A673 (cell line): Measurements from ENCODE around the gene DCP1B. TPM values are rescaled to one million over a fixed set of nuclear protein-coding genes. Genes with fewer than 3 reads are reported as not detected.

Experiments
- BruUV-seq: library from RNA; stranded (reverse); fragments of 400-500 nt; replicated peaks from 2 replicates; lab custom pipeline; 2021; lab: Mats Ljungman, UMichigan
- CTCF ChIA-PET: fragments of 300-600 bp; sonication (Branson Sonifier 250); formaldehyde crosslinking; loops from one replicate; lab custom pipeline; 2022; ENCODE audit warnings: antibody characterized with exemption; lab: Charles Lee
- POLR2A ChIA-PET: fragments of 300-600 bp; sonication (Branson Sonifier 250); formaldehyde crosslinking; loops from one replicate; lab custom pipeline; 2022; ENCODE audit warnings: antibody characterized with exemption; ENCODE audit not compliant: low non-redundant PET; lab: Charles Lee
- DNase-seq: peaks from one replicate; pipeline ENCODE4 v3.0.0-alpha.2; 2015; ENCODE audit warnings: low spot score
- H3K27ac ChIP-seq: fragments of 200-600 bp; sonication (generic); 2 replicates; pipeline ENCODE4 v1.5.1; 2016; ENCODE audit warnings: mixed run types, low read depth, mild to moderate bottlenecking, mixed read lengths, antibody characterized with exemption, low read length; ENCODE audit not compliant: poor library complexity, severe bottlenecking
- H3K27me3 ChIP-seq: fragments of 200-600 bp; sonication (generic); replicated peaks from 2 replicates; pipeline ENCODE4 v1.6.1; 2017; ENCODE audit warnings: mixed run types, low read depth, mild to moderate bottlenecking, mixed read lengths, antibody characterized with exemption, low read length; ENCODE audit not compliant: insufficient read depth, poor library complexity
- H3K36me3 ChIP-seq: fragments of 200-600 bp; sonication (generic); 2 replicates; pipeline ENCODE4 v1.6.1; 2016; ENCODE audit warnings: mixed run types, mild to moderate bottlenecking, mixed read lengths, antibody characterized with exemption, low read length; ENCODE audit not compliant: insufficient read depth, poor library complexity, severe bottlenecking
- H3K4me1 ChIP-seq: fragments of 200-600 bp; sonication (generic); 2 replicates; pipeline ENCODE4 v1.6.1; 2017; ENCODE audit warnings: mixed run types, mild to moderate bottlenecking, mixed read lengths, antibody characterized with exemption, low read length; ENCODE audit not compliant: insufficient read depth, poor library complexity, severe bottlenecking
- H3K4me3 ChIP-seq: fragments of 200-600 bp; sonication (generic); 2 replicates; pipeline ENCODE4 v1.5.1; 2016; ENCODE audit warnings: low read depth, mixed run types, mild to moderate bottlenecking, mixed read lengths, low read length; ENCODE audit not compliant: poor library complexity, severe bottlenecking
- H3K9me3 ChIP-seq: fragments of 200-600 bp; sonication (generic); 2 replicates; pipeline ENCODE4 v1.6.1; 2016; ENCODE audit warnings: mixed run types, low read depth, mild to moderate bottlenecking, mixed read lengths, antibody characterized with exemption, low read length; ENCODE audit not compliant: poor library complexity, severe bottlenecking
- EZH2 ChIP-seq: fragments of 200-600 bp; sonication (generic); IDR thresholded peaks from 2 replicates; pipeline ENCODE4 v1.6.1; 2017; ENCODE audit warnings: borderline replicate concordance, low read depth, mild to moderate bottlenecking, mixed read lengths, antibody characterized with exemption, low read length; ENCODE audit not compliant: poor library complexity, severe bottlenecking
- intact Hi-C: fragments of 100-400 bp; cut with micrococcal nuclease; formaldehyde crosslinking; loops from one replicate; pipeline ENCODE4 v1.10.0; 2022; ENCODE audit not compliant: unreplicated experiment
- total RNA-seq: library from RNA; stranded (reverse); gene quantifications from 2 replicates; pipeline ENCODE4 v1.2.3, GENCODE V29; 2021
- TF ChIP-seq, protein P1 (sequence below): fragments of 300-800, 200-600 bp; sonication (generic); conservative IDR thresholded peaks from 2 replicates; pipeline ENCODE4 v1.5.1; 2017; ENCODE audit warnings: low read depth, mild to moderate bottlenecking, antibody characterized with exemption, low read length, moderate library complexity, mixed read lengths

DCP1B gene
- total RNA-seq, 1 experiment from 2014 or later: 8.8 TPM

GRCh38 chr12:1918081-1918883, 86.0 kb downstream of the DCP1B start, which contains the start of gene CACNA2D4:
Gene CACNA2D4 (minus strand): TSS chr12:1918652. CDS start chr12:1918473, 179 bp downstream.
- BruUV-seq: no TSS peak
- peak; percentile 60 for DNase-seq
- POLR2A ChIA-PET: no interaction called here
- Histone ChIP-seq H3K4me3 (no peak within 1 kb of the TSS), H3K36me3 (no peaks in the 10 kb centered on the region), H3K27me3 (no peaks in the 10 kb centered on the region), H3K4me1 (peaks cover 28% of the 10 kb centered on the region), H3K9me3 (no peaks in the 10 kb centered on the region), H3K27ac (peak within 1 kb of the TSS; percentile 47)
- no peak for TF ChIP-seq EZH2
- TF ChIP-seq, protein P1, sequence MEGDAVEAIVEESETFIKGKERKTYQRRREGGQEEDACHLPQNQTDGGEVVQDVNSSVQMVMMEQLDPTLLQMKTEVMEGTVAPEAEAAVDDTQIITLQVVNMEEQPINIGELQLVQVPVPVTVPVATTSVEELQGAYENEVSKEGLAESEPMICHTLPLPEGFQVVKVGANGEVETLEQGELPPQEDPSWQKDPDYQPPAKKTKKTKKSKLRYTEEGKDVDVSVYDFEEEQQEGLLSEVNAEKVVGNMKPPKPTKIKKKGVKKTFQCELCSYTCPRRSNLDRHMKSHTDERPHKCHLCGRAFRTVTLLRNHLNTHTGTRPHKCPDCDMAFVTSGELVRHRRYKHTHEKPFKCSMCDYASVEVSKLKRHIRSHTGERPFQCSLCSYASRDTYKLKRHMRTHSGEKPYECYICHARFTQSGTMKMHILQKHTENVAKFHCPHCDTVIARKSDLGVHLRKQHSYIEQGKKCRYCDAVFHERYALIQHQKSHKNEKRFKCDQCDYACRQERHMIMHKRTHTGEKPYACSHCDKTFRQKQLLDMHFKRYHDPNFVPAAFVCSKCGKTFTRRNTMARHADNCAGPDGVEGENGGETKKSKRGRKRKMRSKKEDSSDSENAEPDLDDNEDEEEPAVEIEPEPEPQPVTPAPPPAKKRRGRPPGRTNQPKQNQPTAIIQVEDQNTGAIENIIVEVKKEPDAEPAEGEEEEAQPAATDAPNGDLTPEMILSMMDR: no peak
- intact Hi-C loops: no loop called here
- CTCF ChIA-PET: no interaction called here

DNA sequence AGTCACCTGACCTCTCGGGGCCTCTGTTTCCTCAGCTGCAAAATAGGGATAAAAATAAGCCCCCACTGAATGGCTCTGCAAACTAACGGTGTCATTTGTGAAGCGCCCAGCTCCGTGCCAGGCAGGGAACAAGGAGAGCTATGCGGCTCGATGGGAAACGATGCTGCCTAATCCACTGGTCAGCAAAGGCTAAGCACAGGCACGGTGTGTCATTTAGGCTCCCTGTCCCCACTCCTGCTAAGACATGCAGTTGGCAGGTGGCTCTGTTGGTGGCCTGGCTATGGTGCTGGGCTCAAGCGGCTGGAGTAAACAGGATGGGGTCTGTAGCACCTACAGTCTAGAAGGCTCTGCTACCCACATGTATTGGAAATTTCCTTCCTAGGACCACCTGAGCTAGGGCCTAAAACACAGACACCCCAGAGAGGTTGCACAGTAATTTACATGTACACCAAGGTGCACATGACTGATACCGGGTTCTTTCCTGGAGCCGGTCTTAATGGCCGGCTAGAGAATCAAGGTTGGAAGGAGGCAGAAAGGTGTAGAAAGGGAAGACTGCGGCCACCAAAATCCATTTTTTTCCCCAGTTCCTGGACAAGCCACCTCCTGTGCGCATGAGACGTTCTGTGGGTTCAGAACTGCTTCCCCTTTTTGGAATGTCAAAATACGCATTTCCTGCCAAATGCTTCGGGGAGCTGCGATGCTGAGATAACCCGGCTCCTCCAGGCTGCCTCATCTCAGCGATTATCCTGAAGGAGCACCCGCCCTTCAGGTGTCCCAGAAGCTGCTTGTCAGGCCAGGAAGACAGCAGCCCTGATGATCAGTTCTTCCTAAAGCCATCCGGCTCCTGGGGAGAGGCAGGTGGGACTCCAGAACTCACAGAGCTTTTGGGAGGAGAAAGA, 86.8 kb downstream of the DCP1B start:
- ChIA-PET CTCF (no interaction called here), POLR2A (no interaction called here)
- Histone ChIP-seq H3K27ac (no peak overlapping the region), H3K4me1 (peaks cover 28% of the 10 kb centered on the region), H3K36me3 (no peaks in the 10 kb centered on the region), H3K9me3 (no peaks in the 10 kb centered on the region), H3K4me3 (no peak overlapping the region), H3K27me3 (no peaks in the 10 kb centered on the region)
- intact Hi-C loops: no loop called here
- no peak for DNase-seq
- BruUV-seq: no TSS peak
- TF ChIP-seq EZH2: no peak
- TF ChIP-seq, protein P1: no peak

DNA sequence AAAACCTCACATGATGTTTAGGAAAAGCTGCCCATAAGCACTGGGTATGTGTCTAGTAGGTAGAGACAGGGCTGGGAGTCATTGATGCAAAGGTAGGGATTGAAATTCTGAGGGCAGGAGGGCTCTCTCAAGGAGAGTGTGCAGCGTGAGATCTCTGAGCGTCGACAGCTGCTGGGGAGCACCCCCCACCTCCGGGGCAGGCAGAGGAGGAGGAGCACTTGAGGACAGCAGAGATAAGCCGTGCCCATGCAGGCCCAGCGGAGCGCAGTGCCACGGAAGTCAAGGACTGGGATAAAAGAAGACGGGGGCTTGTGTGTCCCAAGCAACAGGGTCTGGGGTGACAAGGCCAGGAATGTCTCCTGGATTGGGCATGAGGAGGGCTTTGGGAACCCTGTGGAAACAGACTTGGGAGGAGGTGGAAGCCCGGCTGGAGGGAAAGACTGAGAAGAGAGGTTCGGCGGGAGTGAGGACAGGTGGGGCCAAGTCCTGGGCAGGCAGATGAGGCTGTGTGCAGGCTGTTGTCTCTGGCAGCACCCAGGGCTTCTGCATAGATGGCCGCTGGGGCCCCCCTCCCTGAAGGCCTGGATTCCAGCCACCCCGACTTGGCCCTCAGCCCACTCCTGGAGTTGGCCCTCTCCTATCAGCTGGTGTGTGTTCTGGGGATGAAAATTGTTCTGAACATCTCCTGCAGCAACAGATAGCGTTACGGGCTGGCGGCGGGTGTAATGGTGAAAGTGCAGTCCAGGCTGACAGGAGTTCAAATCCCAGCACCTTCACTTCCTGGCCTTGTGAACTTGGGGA, 87.7 kb downstream of the DCP1B start:
- BruUV-seq: no TSS peak
- ChIA-PET CTCF (interaction anchor here (0.6 kb wide), 1 partner anchor 24 kb away, joined by 3 read pairs; no protein-coding TSS in a partner anchor), POLR2A (no interaction called here)
- no peak for TF ChIP-seq EZH2
- TF ChIP-seq, protein P1: no peak
- peaks cover 28% of the 10 kb centered on the region for H3K4me1 ChIP-seq
- intact Hi-C loops: no loop called here
- H3K9me3 ChIP-seq: no peaks in the 10 kb centered on the region
- no peak overlapping the region for H3K4me3 ChIP-seq
- H3K36me3 ChIP-seq: no peaks in the 10 kb centered on the region
- DNase-seq: no peak
- no peaks in the 10 kb centered on the region for H3K27me3 ChIP-seq
- no peak overlapping the region for H3K27ac ChIP-seq
